ENCODE measurements around the gene TNNI3. TPM values are rescaled to one million over a fixed set of nuclear protein-coding genes. Genes with fewer than 3 reads are reported as not detected.

The TNNI3 gene
- total RNA-seq, 1 donor from 2014 or later, result not detected

- Mint-ChIP-seq H3K27ac (no peak overlapping the region), H3K4me1 (peaks cover 13% of the 10 kb centered on the region), H3K36me3 (ENCODE audit: low read depth) (no peaks in the 10 kb centered on the region), H3K27me3 (peaks cover 35% of the 10 kb centered on the region), H3K9me3 (peaks cover 4% of the 10 kb centered on the region), H3K4me3 (no peak overlapping the region)
- POLR2A ChIA-PET, result interaction anchor here (0.6 kb wide), 1 partner anchor 126 kb away, joined by 8 read pairs; no protein-coding TSS in a partner anchor
- DNase-seq (no peak), ATAC-seq (ENCODE audit: low read depth) (no peak)
- CTCF ChIA-PET, result no interaction called here
- intact Hi-C loops (cut with micrococcal nuclease), result no loop called here
- TF ChIP-seq CTCF (IDR thresholded peaks at IDR 0.05), result no peak
Observed at GRCh38 chr19:55153652-55154264, 3.8 kb downstream of the TNNI3 start.

DNA sequence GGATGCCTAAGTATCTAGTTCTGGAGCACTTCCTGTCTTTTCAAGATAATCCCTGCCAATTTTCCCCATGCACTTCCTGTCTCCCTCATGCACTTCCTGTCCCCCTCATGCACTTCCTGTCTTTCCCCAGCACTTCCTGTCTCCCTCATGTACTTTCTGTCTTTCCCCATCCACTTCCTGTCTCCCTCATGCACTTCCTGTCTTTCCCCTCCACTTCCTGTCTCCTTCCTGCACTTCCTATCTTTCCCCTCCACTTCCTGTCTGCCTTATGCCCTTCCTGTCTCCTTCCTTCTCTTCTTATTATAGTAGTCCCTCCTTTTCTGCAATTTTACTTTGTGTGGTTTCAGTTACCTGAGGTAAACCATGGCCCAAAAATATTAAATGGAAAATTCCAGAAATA lies 5.5 kb downstream of the TNNI3 start:
- no peak for TF ChIP-seq CTCF (IDR thresholded peaks at IDR 0.05)
- ChIA-PET CTCF (no interaction called here), POLR2A (no interaction called here)
- Mint-ChIP-seq H3K36me3 (ENCODE audit: low read depth) (no peaks in the 10 kb centered on the region), H3K4me1 (peaks cover 13% of the 10 kb centered on the region), H3K9me3 (peaks cover 4% of the 10 kb centered on the region), H3K4me3 (no peak overlapping the region), H3K27me3 (peaks cover 32% of the 10 kb centered on the region), H3K27ac (no peak overlapping the region)
- intact Hi-C loops (cut with micrococcal nuclease), result no loop called here
- DNase-seq (no peak), ATAC-seq (ENCODE audit: low read depth) (no peak)

DNA sequence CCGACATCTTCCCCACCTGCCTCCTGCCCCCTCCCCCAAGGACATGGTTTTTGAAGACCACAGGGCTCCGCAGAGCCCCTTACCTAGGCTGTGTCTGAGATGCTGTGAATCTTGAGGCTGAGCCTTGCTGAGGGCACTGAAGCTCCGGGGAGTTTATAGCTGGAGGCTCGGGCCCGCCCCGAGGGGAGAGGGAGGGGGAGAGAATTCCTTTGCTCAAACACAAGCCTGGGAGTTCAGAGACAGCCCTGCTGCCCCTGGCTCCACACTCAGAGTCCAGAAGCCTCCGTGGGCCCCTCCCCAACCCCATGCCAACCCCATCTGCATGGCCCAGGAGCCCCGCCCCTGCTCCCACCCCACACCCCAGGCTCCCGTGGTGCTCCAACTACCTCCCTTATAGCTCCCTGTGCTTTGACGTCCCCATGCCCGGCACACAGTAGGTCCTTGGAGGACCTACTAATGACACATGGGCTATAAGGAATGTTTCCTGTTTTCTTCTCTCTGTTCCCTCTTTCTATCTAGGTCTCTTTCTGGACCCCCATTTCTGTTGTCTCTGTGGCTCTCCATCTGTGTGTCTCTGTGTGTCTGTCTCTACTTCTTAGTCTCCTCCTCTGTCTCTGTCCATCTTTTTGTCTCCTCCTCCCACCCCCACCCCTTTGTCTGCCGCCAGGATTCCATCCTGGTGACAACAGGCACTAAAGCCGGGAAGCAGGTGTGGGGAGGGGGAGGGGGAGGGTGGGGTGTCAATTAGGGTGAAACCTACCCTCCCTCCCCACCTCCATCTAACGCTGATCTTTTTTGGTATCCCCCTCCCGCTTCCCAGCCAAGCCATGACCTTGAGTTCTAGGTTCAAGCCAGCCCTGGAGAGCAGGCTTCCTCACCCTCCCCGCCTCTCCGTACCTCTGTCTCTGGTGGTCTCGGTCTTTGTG lies 8.2 kb downstream of the TNNI3 start, which contains the start of gene TNNT1:
TNNT1 (minus strand) TSS at position 129 of the 926 bp plus-strand sequence. CDS start 2,049 bp downstream, outside the sequence.
- DNase-seq (no peak), ATAC-seq (ENCODE audit: low read depth) (no peak)
- peaks cover 10% of the 10 kb centered on the region for H3K4me1 Mint-ChIP-seq
- H3K27ac Mint-ChIP-seq, result no peak within 1 kb of the TSS
- TF ChIP-seq CTCF (IDR thresholded peaks at IDR 0.05), result no peak
- peaks cover 38% of the 10 kb centered on the region for H3K27me3 Mint-ChIP-seq
- CTCF ChIA-PET, result no interaction called here
- POLR2A ChIA-PET, result no interaction called here
- no peak within 1 kb of the TSS for H3K4me3 Mint-ChIP-seq
- H3K9me3 Mint-ChIP-seq, result peaks cover 4% of the 10 kb centered on the region
- intact Hi-C loops (cut with micrococcal nuclease), result no loop called here
- no peaks in the 10 kb centered on the region for H3K36me3 Mint-ChIP-seq (ENCODE audit: low read depth)

DNA sequence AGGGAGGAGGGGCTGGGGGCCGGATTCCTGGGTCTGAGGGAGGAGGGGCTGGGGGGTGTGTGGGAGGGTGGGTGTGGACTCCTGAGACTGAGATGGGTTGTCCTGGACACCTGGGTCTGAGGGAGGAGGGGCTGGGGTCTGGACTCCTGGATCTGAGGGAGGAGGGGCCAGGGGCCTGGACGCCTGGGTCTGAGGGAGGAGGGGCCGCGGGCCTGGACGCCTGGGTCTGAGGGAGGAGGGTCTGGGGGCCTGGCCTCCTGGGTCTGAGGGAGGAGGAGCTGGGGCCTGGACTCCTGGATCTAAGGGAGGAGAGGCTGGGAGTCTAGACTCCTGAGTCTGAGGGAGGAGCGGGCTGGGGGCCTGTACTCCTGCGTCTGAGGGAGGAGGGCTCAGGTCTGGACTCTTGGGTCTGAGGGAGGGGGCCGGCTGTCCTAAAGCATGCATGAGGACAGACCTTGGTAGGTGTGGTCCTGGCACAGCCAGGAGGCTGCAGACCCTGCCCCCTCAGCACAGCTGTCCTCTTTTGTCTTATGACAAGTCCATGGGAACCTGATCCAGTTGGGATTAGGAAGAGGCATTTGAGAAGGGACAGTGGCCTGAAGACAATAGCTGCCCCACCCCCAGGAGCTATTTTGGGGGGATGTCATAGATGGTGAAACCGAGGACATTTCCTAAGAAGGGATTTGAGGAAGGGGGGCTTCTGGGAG lies 9.8 kb downstream of the TNNI3 start:
- ATAC-seq (ENCODE audit: low read depth), result no peak
- intact Hi-C loops (cut with micrococcal nuclease), result no loop called here
- no peak overlapping the region for H3K4me3 Mint-ChIP-seq
- ChIA-PET POLR2A (no interaction called here), CTCF (interaction anchor here (0.7 kb wide), 1 partner anchor 13 kb away, joined by 3 read pairs; no protein-coding TSS in a partner anchor)
- peaks cover 5% of the 10 kb centered on the region for H3K4me1 Mint-ChIP-seq
- TF ChIP-seq CTCF (IDR thresholded peaks at IDR 0.05), result no peak
- peaks cover 4% of the 10 kb centered on the region for H3K9me3 Mint-ChIP-seq
- no peaks in the 10 kb centered on the region for H3K36me3 Mint-ChIP-seq (ENCODE audit: low read depth)
- no peak overlapping the region for H3K27ac Mint-ChIP-seq
- peaks cover 45% of the 10 kb centered on the region for H3K27me3 Mint-ChIP-seq
- no peak for DNase-seq
